SK-N-SH (cell line): Measurements from ENCODE around the gene KBTBD2. TPM values are rescaled to one million over a fixed set of nuclear protein-coding genes. Genes with fewer than 3 reads are reported as not detected.

Experiments used
- CTCF ChIA-PET: fragments of 300-600, 350-600 bp; formaldehyde crosslinking; extraction: SDS; loops from one replicate; lab custom pipeline; 2021; lab: Yijun Ruan, JAX
- POLR2A ChIA-PET: fragments of 350-600 bp; sonication (Branson Sonifier 250); formaldehyde crosslinking; extraction: SDS; loops from one replicate; lab custom pipeline; 2020; ENCODE audit warnings: antibody characterized with exemption, inconsistent platforms; lab: Yijun Ruan, JAX
- DNase-seq: peaks from one replicate; pipeline ENCODE4 v3.0.0; 2012
- H2AFZ ChIP-seq: fragments of 200-600 bp; sonication (generic); 2 replicates; pipeline ENCODE4 v1.8.1; 2016; ENCODE audit warnings: antibody characterized with exemption, mild to moderate bottlenecking, low read depth
- H3F3A ChIP-seq: fragments of 200-600 bp; sonication (generic); replicated peaks from 2 replicates; pipeline ENCODE3; 2016; ENCODE audit warnings: antibody characterized with exemption, mild to moderate bottlenecking; ENCODE audit not compliant: insufficient read depth
- H3K27ac ChIP-seq, 2 experiments: fragments of 200-500 bp in 1 of 2; fragments of 200-600 bp in 1 of 2; sonication (Bioruptor generic) in 1 of 2; sonication (generic), shearing (Covaris generic) in 1 of 2; 2 replicates each; pipeline versions ENCODE4 v1.5.1 to v1.6.1; 2014 to 2016; ENCODE audit warnings: low read depth in 2 of 2, inconsistent platforms in 1 of 2, low read length in 1 of 2, mild to moderate bottlenecking in 1 of 2, mixed read lengths in 1 of 2
- H3K27me3 ChIP-seq: fragments of 200-600 bp; sonication (generic), shearing (Covaris generic); 2 replicates; pipeline ENCODE4 v1.6.1; 2016; ENCODE audit warnings: mixed run types; ENCODE audit not compliant: insufficient read depth
- H3K36me3 ChIP-seq, 2 experiments: fragments of 200-500 bp in 1 of 2; fragments of 200-600 bp in 1 of 2; sonication (Bioruptor generic) in 1 of 2; sonication (generic) in 1 of 2; replicated peaks in 1 of 2; 2 replicates each; pipeline versions ENCODE3 to v1.5.1; 2014 to 2016; ENCODE audit warnings: low read length in 1 of 2, mild to moderate bottlenecking in 1 of 2; ENCODE audit not compliant: insufficient read depth in 2 of 2, control insufficient read depth in 1 of 2
- H3K4me1 ChIP-seq, 2 experiments: fragments of 200-500 bp in 1 of 2; fragments of 200-600 bp in 1 of 2; sonication (Bioruptor generic) in 1 of 2; sonication (generic), shearing (Covaris generic) in 1 of 2; 2 replicates each; pipeline versions ENCODE4 v1.5.1 to v1.6.1; 2014 to 2016; ENCODE audit warnings: low read depth in 1 of 2, low read length in 1 of 2, mixed run types in 1 of 2; ENCODE audit not compliant: insufficient read depth in 2 of 2, control insufficient read depth in 1 of 2
- H3K4me2 ChIP-seq: fragments of 200-600 bp; sonication (generic), shearing (Covaris generic); 2 replicates; pipeline ENCODE4 v1.6.1; 2017; ENCODE audit warnings: mixed run types
- H3K4me3 ChIP-seq, 2 experiments: fragments of 200-500 bp in 1 of 2; fragments of 200-600 bp in 1 of 2; sonication (Bioruptor generic) in 1 of 2; sonication (generic), shearing (Covaris generic) in 1 of 2; 2 replicates each; pipeline versions ENCODE4 v1.5.1 to v1.8.1; 2014 to 2016; ENCODE audit warnings: low read depth in 2 of 2, inconsistent platforms in 1 of 2, low read length in 1 of 2, mild to moderate bottlenecking in 1 of 2, mixed read lengths in 1 of 2, moderate library complexity in 1 of 2
- H3K79me2 ChIP-seq: fragments of 200-600 bp; sonication (generic); 2 replicates; pipeline ENCODE4 v1.8.1; 2017; ENCODE audit warnings: mild to moderate bottlenecking; ENCODE audit not compliant: insufficient read depth
- H3K9ac ChIP-seq: fragments of 200-600 bp; sonication (generic); 2 replicates; pipeline ENCODE4 v1.6.1; 2017; ENCODE audit warnings: mixed run types
- H3K9me2 ChIP-seq: fragments of 200-600 bp; sonication (generic); 2 replicates; pipeline ENCODE4 v1.6.1; 2017; ENCODE audit warnings: mixed run types
- H3K9me3 ChIP-seq: fragments of 200-600 bp; sonication (generic); 2 replicates; pipeline ENCODE4 v1.6.1; 2017; ENCODE audit warnings: mixed run types, mild to moderate bottlenecking, moderate library complexity
- H4K20me1 ChIP-seq: fragments of 200-600 bp; sonication (generic); 2 replicates; pipeline ENCODE4 v1.6.1; 2017; ENCODE audit warnings: mild to moderate bottlenecking, mixed run types; ENCODE audit not compliant: insufficient read depth
- CHD2 ChIP-seq: fragments of 150-350 bp; IDR thresholded peaks from 2 replicates; pipeline ENCODE4 v1.6.1; 2018; ENCODE audit warnings: low read length; ENCODE audit not compliant: partially characterized antibody
- ELF1 ChIP-seq: IDR thresholded peaks from 2 replicates; pipeline ENCODE4 v1.4.0; 2012
- EP300 ChIP-seq, 2 experiments: IDR thresholded peaks; 2 replicates each; pipeline versions ENCODE4 v1.4.0 to v1.6.1; 2012; ENCODE audit warnings: borderline replicate concordance in 1 of 2, low read depth in 1 of 2, low read length in 1 of 2
- EZH2phosphoT487 ChIP-seq: fragments of 200-600 bp; sonication (generic); IDR thresholded peaks from 2 replicates; pipeline ENCODE4 v1.6.1; 2017; ENCODE audit warnings: low read depth, mixed run types, mild to moderate bottlenecking, antibody characterized with exemption, moderate library complexity, borderline replicate concordance
- FOSL2 ChIP-seq: IDR thresholded peaks from 2 replicates; pipeline ENCODE4 v1.4.0; 2012; ENCODE audit warnings: low read depth, mild to moderate bottlenecking, moderate library complexity, borderline replicate concordance
- FOXM1 ChIP-seq: IDR thresholded peaks from 2 replicates; pipeline ENCODE4 v1.4.0; 2012; ENCODE audit warnings: low read depth, mild to moderate bottlenecking
- GABPA ChIP-seq: IDR thresholded peaks from 2 replicates; pipeline ENCODE4 v1.4.0; 2012; ENCODE audit warnings: low read depth, mild to moderate bottlenecking
- MEF2A ChIP-seq: IDR thresholded peaks from 2 replicates; pipeline ENCODE4 v1.4.0; 2012; ENCODE audit warnings: low read depth, borderline replicate concordance
- NFIC ChIP-seq: IDR thresholded peaks from 2 replicates; pipeline ENCODE4 v1.4.0; 2012; ENCODE audit warnings: borderline replicate concordance
- POLR2AphosphoS5 ChIP-seq: IDR thresholded peaks from 2 replicates; pipeline ENCODE4 v1.6.1; 2012; ENCODE audit warnings: low read depth, low read length
- RAD21 ChIP-seq: IDR thresholded peaks from 2 replicates; pipeline ENCODE4 v1.6.1; 2012; ENCODE audit warnings: mild to moderate bottlenecking, low read length
- RCOR1 ChIP-seq: fragments of 150-350 bp; IDR thresholded peaks from 2 replicates; pipeline ENCODE4 v1.6.1; 2017; ENCODE audit warnings: antibody characterized with exemption, low read length
- RFX5 ChIP-seq: IDR thresholded peaks from 2 replicates; pipeline ENCODE4 v1.6.1; 2012; ENCODE audit warnings: mild to moderate bottlenecking, improper control_type of control experiment, low read length
- SIN3A ChIP-seq: IDR thresholded peaks from 2 replicates; pipeline ENCODE4 v1.6.1; 2012; ENCODE audit warnings: low read depth, mild to moderate bottlenecking, low read length, moderate library complexity, borderline replicate concordance
- SMC3 ChIP-seq: IDR thresholded peaks from 2 replicates; pipeline ENCODE4 v1.6.1; 2012; ENCODE audit warnings: low read depth, low read length, improper control_type of control experiment
- TAF1 ChIP-seq: IDR thresholded peaks from 2 replicates; pipeline ENCODE4 v1.6.1; 2012; ENCODE audit warnings: low read depth, mild to moderate bottlenecking, low read length, moderate library complexity, borderline replicate concordance
- TCF12 ChIP-seq: IDR thresholded peaks from 2 replicates; pipeline ENCODE4 v1.4.0; 2012
- TEAD4 ChIP-seq: IDR thresholded peaks from 2 replicates; pipeline ENCODE4 v1.4.0; 2012; ENCODE audit warnings: mild to moderate bottlenecking, borderline replicate concordance; ENCODE audit not compliant: insufficient read depth
- YY1 ChIP-seq: IDR thresholded peaks from 2 replicates; pipeline ENCODE4 v1.4.0; 2012; ENCODE audit warnings: low read depth, mild to moderate bottlenecking
- WGBS: methylation state at CpG from one replicate; pipeline ENCODE4 v1.1.6; 2017; ENCODE audit warnings: low lambda C conversion rate; 5-methylcytosine and 5-hydroxymethylcytosine counted together
- polyA plus RNA-seq, 3 experiments: library from polyadenylated mRNA; depleted of rRNA; stranded (reverse); fragments of >200 nt; gene quantifications; 2 replicates each; pipeline ENCODE4 v1.2.3, GENCODE V29; 2012
- TF ChIP-seq, protein P1 (sequence below): IDR thresholded peaks from 2 replicates; pipeline ENCODE4; 2012
- TF ChIP-seq, protein P2 (sequence below): IDR thresholded peaks from 2 replicates; pipeline ENCODE4 v1.4.0; 2012; ENCODE audit warnings: low read depth
- TF ChIP-seq, protein P3 (sequence below): fragments of 150-350 bp; IDR thresholded peaks from 2 replicates; pipeline ENCODE4 v1.6.1; 2017; ENCODE audit warnings: antibody characterized with exemption, low read length, low read depth, borderline replicate concordance
- TF ChIP-seq, protein P4 (sequence below): fragments of 150-350 bp; IDR thresholded peaks from 2 replicates; pipeline ENCODE4 v1.6.1; 2016; ENCODE audit warnings: mild to moderate bottlenecking, low read depth, low read length
- TF ChIP-seq, protein P5 (sequence below): IDR thresholded peaks from 2 replicates; pipeline ENCODE4 v1.4.0; 2012; ENCODE audit warnings: low read depth, borderline replicate concordance
- TF ChIP-seq, protein P6 (sequence below): IDR thresholded peaks from 2 replicates; pipeline ENCODE4 v1.4.0; 2012; ENCODE audit warnings: low read depth, borderline replicate concordance
- TF ChIP-seq, protein P7 (sequence below): fragments of 200-600 bp; sonication (generic); IDR thresholded peaks from 2 replicates; pipeline ENCODE4 v1.6.1; 2017; ENCODE audit warnings: antibody characterized with exemption, mild to moderate bottlenecking, moderate library complexity

The KBTBD2 gene
- polyA plus RNA-seq, 1 of the 3 experiments (the other 2 are of a cell fraction), result 23.6 TPM

DNA sequence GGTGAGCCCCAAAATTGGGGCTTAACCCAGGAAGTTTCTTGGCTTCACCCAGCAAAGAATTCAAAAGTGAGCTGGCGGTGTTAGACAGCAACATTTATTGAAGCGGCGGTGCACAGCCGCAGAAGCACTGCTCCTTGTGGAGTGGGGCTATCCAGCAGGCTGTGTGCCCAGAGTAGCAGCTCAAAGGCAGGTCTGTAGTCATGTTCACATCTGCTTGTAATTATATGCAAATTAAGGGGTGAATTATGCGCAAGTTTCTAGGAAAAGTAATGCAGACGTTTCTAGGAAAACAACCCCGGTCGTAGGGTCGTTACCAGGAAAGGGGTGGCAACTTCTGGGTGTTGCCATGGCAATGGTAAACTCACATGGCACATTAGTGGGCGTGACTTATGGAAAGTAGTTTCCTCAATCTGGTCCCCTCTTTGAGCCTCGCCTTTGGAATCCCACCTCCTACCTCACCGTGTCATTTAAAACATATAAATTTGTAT lies 13.7 kb upstream of the KBTBD2 start:
- H2AFZ ChIP-seq, result peak overlapping the region; percentile 57
- WGBS, result 8% methylated on average over 12 of the region's 12 CpGs
- CTCF ChIA-PET, result interaction anchor here (1.0 to 1.5 kb wide), 4 partner anchors 9 to 59 kb away, joined by 3 read pairs; no protein-coding TSS in a partner anchor
- TF ChIP-seq GABPA (no peak), SMC3 (0 out of 2 replicates have a peak, but pooled peaks have one; percentile 8), MEF2A (no peak), SIN3A (no peak), ELF1 (no peak), CHD2 (no peak), NFIC (no peak), YY1 (no peak), RFX5 (peak; percentile 61; the same call in 1 of the 2 replicates), POLR2AphosphoS5 (peak; percentile 24; the same call in 1 of the 2 replicates), TAF1 (0 out of 2 replicates have a peak, but pooled peaks have one; percentile 18), EP300 (IDR thresholded peaks at IDR 0.05; ENCODE audit: borderline replicate concordance in 1 of 2, low read depth in 1 of 2, low read length in 1 of 2) (no peak), TEAD4 (no peak), RAD21 (peak; percentile 39), FOSL2 (no peak), FOXM1 (no peak), EZH2phosphoT487 (no peak), TCF12 (peak; percentile 84), RCOR1 (peak; percentile 53; the same call in 1 of the 2 replicates)
- TF ChIP-seq, protein P1, sequence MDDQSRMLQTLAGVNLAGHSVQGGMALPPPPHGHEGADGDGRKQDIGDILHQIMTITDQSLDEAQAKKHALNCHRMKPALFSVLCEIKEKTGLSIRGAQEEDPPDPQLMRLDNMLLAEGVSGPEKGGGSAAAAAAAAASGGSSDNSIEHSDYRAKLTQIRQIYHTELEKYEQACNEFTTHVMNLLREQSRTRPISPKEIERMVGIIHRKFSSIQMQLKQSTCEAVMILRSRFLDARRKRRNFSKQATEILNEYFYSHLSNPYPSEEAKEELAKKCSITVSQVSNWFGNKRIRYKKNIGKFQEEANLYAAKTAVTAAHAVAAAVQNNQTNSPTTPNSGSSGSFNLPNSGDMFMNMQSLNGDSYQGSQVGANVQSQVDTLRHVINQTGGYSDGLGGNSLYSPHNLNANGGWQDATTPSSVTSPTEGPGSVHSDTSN, result no peak
- TF ChIP-seq, protein P2, sequence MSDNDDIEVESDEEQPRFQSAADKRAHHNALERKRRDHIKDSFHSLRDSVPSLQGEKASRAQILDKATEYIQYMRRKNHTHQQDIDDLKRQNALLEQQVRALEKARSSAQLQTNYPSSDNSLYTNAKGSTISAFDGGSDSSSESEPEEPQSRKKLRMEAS, result no peak
- TF ChIP-seq, protein P3, sequence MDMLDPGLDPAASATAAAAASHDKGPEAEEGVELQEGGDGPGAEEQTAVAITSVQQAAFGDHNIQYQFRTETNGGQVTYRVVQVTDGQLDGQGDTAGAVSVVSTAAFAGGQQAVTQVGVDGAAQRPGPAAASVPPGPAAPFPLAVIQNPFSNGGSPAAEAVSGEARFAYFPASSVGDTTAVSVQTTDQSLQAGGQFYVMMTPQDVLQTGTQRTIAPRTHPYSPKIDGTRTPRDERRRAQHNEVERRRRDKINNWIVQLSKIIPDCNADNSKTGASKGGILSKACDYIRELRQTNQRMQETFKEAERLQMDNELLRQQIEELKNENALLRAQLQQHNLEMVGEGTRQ, result no peak
- TF ChIP-seq, protein P4, sequence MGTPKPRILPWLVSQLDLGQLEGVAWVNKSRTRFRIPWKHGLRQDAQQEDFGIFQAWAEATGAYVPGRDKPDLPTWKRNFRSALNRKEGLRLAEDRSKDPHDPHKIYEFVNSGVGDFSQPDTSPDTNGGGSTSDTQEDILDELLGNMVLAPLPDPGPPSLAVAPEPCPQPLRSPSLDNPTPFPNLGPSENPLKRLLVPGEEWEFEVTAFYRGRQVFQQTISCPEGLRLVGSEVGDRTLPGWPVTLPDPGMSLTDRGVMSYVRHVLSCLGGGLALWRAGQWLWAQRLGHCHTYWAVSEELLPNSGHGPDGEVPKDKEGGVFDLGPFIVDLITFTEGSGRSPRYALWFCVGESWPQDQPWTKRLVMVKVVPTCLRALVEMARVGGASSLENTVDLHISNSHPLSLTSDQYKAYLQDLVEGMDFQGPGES, result no peak
- TF ChIP-seq, protein P5, sequence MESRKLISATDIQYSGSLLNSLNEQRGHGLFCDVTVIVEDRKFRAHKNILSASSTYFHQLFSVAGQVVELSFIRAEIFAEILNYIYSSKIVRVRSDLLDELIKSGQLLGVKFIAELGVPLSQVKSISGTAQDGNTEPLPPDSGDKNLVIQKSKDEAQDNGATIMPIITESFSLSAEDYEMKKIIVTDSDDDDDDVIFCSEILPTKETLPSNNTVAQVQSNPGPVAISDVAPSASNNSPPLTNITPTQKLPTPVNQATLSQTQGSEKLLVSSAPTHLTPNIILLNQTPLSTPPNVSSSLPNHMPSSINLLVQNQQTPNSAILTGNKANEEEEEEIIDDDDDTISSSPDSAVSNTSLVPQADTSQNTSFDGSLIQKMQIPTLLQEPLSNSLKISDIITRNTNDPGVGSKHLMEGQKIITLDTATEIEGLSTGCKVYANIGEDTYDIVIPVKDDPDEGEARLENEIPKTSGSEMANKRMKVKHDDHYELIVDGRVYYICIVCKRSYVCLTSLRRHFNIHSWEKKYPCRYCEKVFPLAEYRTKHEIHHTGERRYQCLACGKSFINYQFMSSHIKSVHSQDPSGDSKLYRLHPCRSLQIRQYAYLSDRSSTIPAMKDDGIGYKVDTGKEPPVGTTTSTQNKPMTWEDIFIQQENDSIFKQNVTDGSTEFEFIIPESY, result no peak
- TF ChIP-seq, protein P6, sequence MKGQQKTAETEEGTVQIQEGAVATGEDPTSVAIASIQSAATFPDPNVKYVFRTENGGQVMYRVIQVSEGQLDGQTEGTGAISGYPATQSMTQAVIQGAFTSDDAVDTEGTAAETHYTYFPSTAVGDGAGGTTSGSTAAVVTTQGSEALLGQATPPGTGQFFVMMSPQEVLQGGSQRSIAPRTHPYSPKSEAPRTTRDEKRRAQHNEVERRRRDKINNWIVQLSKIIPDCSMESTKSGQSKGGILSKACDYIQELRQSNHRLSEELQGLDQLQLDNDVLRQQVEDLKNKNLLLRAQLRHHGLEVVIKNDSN, result no peak; the same call in 1 of the 2 replicates
- TF ChIP-seq, protein P7, sequence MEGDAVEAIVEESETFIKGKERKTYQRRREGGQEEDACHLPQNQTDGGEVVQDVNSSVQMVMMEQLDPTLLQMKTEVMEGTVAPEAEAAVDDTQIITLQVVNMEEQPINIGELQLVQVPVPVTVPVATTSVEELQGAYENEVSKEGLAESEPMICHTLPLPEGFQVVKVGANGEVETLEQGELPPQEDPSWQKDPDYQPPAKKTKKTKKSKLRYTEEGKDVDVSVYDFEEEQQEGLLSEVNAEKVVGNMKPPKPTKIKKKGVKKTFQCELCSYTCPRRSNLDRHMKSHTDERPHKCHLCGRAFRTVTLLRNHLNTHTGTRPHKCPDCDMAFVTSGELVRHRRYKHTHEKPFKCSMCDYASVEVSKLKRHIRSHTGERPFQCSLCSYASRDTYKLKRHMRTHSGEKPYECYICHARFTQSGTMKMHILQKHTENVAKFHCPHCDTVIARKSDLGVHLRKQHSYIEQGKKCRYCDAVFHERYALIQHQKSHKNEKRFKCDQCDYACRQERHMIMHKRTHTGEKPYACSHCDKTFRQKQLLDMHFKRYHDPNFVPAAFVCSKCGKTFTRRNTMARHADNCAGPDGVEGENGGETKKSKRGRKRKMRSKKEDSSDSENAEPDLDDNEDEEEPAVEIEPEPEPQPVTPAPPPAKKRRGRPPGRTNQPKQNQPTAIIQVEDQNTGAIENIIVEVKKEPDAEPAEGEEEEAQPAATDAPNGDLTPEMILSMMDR, result no peak

More for the DNA sequence above, 13.7 kb upstream of the KBTBD2 start:
- Histone ChIP-seq H3K9ac (peak overlapping the region; percentile 37; the same call in 1 of the 2 replicates), H3K36me3 (no peaks in the 10 kb centered on the region), H3K27ac (peak overlapping the region; percentile 46 to 51; a peak in 3 of 4 replicates), H3K9me3 (no peaks in the 10 kb centered on the region), H3K27me3 (no peaks in the 10 kb centered on the region), H3F3A (no peaks in the 10 kb centered on the region), H3K4me2 (peak overlapping the region; percentile 68), H3K4me3 (peak overlapping the region; percentile 35 to 36), H3K79me2 (no peaks in the 10 kb centered on the region), H4K20me1 (no peaks in the 10 kb centered on the region), H3K4me1 (peaks cover 0 to 2% of the 10 kb centered on the region in 2 experiments; a peak in 1 of 4 replicates), H3K9me2 (no peaks in the 10 kb centered on the region)
- peak; percentile 83 for DNase-seq
- POLR2A ChIA-PET, result interaction anchor here (1.2 to 3.0 kb wide), 2 partner anchors 13 to 38 kb away, joined by 3 to 15 read pairs; partner anchors contain the start of gene KBTBD2
